Right lobe of liver (tissue), 6 donors: ENCODE data around the gene NARS2. TPM values are rescaled to one million over a fixed set of nuclear protein-coding genes. Genes with fewer than 3 reads are reported as not detected.

Experiments used
- ATAC-seq, 4 donors: fragments of 200-7000 bp; cut with Tn5 transposase; one replicate each; pipeline ENCODE4 v1.9.1; 2020; ENCODE audit warnings: mild to moderate bottlenecking in 4 of 4, moderate library complexity in 4 of 4
- DNase-seq, 3 donors: peaks; one replicate each; pipeline ENCODE4 v3.0.0-alpha.2; 2020
- H3K27ac ChIP-seq, 3 donors: fragments of 200-600 bp; one replicate each; pipeline ENCODE4 v1.8.0; 2022
- H3K27me3 ChIP-seq, 2 donors: fragments of 200-600 bp; one replicate each; pipeline ENCODE4 v1.8.0; 2022
- H3K36me3 ChIP-seq, 4 donors: fragments of 200-600 bp; sonication (generic) in 1 of 4; one replicate each; pipeline versions ENCODE4 v1.5.1 to v1.8.0; 2017 to 2022; ENCODE audit warnings: control low read depth in 1 of 4
- H3K4me1 ChIP-seq, 4 donors: fragments of 200-600 bp; sonication (generic) in 1 of 4; one replicate each; pipeline versions ENCODE4 v1.5.1 to v1.8.0; 2017 to 2022; ENCODE audit warnings: control low read depth in 1 of 4
- H3K4me3 ChIP-seq, 3 donors: fragments of 200-600 bp; one replicate each; pipeline ENCODE4 v1.8.0; 2022
- H3K9me3 ChIP-seq, 4 donors: fragments of 200-600 bp; sonication (generic) in 1 of 4; one replicate each; pipeline versions ENCODE4 v1.5.1 to v1.8.0; 2017 to 2022; ENCODE audit warnings: control low read depth in 1 of 4
- CTCF ChIP-seq, 4 donors: fragments of 200-600 bp in 3 of 4; fragments of 450-650 bp in 1 of 4; IDR thresholded peaks; one replicate each; pipeline versions ENCODE4 v1.5.1 to v1.8.0; 2016 to 2022; ENCODE audit warnings: antibody characterized with exemption in 4 of 4, mild to moderate bottlenecking in 2 of 4
- POLR2A ChIP-seq: fragments of 450-650 bp; IDR thresholded peaks from one replicate; pipeline ENCODE4 v1.6.1; 2017; ENCODE audit warnings: antibody characterized with exemption, mild to moderate bottlenecking
- WGBS: methylation state at CpG from one replicate; pipeline ENCODE4 v1.1.6; 2018; ENCODE audit warnings: low coverage, low lambda C conversion rate; ENCODE audit not compliant: insufficient coverage; ENCODE audit errors: missing lambda C conversion rate; 5-methylcytosine and 5-hydroxymethylcytosine counted together
- intact Hi-C, 2 donors: fragments of 100-400 bp; cut with DNase I; formaldehyde crosslinking; loops; one replicate each; pipeline versions ENCODE4 v1.11.2 to v1.14.1; 2022
- total RNA-seq, 6 experiments: library from RNA; depleted of rRNA in 2 of 6; stranded (reverse); fragments of >200 nt in 2 of 6; fragmentation: NEBNext Ultra II Directional in 3 of 6; extraction: Animal tissue kit (Norgen Biotek cat#: 25700) in 3 of 6; gene quantifications; one replicate each; pipeline versions ENCODE4 v1.1.0 to v1.2.4, GENCODE V29; 2016 to 2023
- donor health status: DM: no; HTN: yes; CAD: no.
- donor health status: DM: no; HTN: no; CAD: no.
- donor health status: DM: no; HTN: no; CAD: no.
- donor health status: DM: no; HTN: yes; CAD: no.
- donor health status: DM: no; HTN: yes; CAD: no.

The NARS2 gene
- total RNA-seq, 6 experiments from 2014 or later, result 11.5 to 17.4 (median 14.0) TPM

GRCh38 chr11:78492973-78493372, 81.7 kb downstream of the NARS2 start:
- Histone ChIP-seq H3K27me3 (no peaks in the 10 kb centered on the region), H3K36me3 (no peaks in the 10 kb centered on the region), H3K9me3 (no peaks in the 10 kb centered on the region), H3K4me1 (peaks cover 0 to 12% (median 0%) of the 10 kb centered on the region in 4 donors), H3K4me3 (no peak overlapping the region), H3K27ac (no peak overlapping the region)
- DNase-seq (no peak), ATAC-seq (no peak)
- no peak for TF ChIP-seq CTCF (IDR thresholded peaks at IDR 0.05)
- TF ChIP-seq POLR2A, result no peak
- WGBS, result 92% methylated on average over 6 of the region's 6 CpGs
- intact Hi-C loops, result no loop called here

- no peak for TF ChIP-seq CTCF (IDR thresholded peaks at IDR 0.05)
- TF ChIP-seq POLR2A, result no peak
- Histone ChIP-seq H3K27me3 (no peaks in the 10 kb centered on the region), H3K4me3 (no peak overlapping the region), H3K9me3 (no peaks in the 10 kb centered on the region), H3K27ac (no peak overlapping the region), H3K36me3 (no peaks in the 10 kb centered on the region), H3K4me1 (no peaks in the 10 kb centered on the region)
- intact Hi-C loops, result no loop called here
- no peak for DNase-seq
- no peak for ATAC-seq
These were observed 85.5 kb downstream of the NARS2 start for GRCh38 chr11:78489184-78489583.

GRCh38 chr11:78478536-78478935, 96.1 kb downstream of the NARS2 start:
- Histone ChIP-seq H3K27me3 (no peaks in the 10 kb centered on the region), H3K4me3 (no peak overlapping the region), H3K36me3 (no peaks in the 10 kb centered on the region), H3K4me1 (no peaks in the 10 kb centered on the region), H3K27ac (no peak overlapping the region), H3K9me3 (no peaks in the 10 kb centered on the region)
- no peak for TF ChIP-seq POLR2A
- TF ChIP-seq CTCF (IDR thresholded peaks at IDR 0.05), result no peak
- DNase-seq, result no peak
- 100% methylated on average over 2 of the region's 2 CpGs for WGBS
- ATAC-seq, result no peak
- intact Hi-C loops, result no loop called here

GRCh38 chr11:78476066-78476465, 98.6 kb downstream of the NARS2 start:
- Histone ChIP-seq H3K27me3 (no peaks in the 10 kb centered on the region), H3K4me3 (no peak overlapping the region), H3K4me1 (no peaks in the 10 kb centered on the region), H3K36me3 (no peaks in the 10 kb centered on the region), H3K9me3 (no peaks in the 10 kb centered on the region), H3K27ac (no peak overlapping the region)
- no peak for TF ChIP-seq POLR2A
- TF ChIP-seq CTCF (IDR thresholded peaks at IDR 0.05), result no peak
- intact Hi-C loops, result no loop called here
- ATAC-seq (no peak), DNase-seq (no peak)
- WGBS, result 100% methylated on average over 1 of the region's 1 CpG

- Histone ChIP-seq H3K4me1 (no peaks in the 10 kb centered on the region), H3K9me3 (no peaks in the 10 kb centered on the region), H3K27me3 (no peaks in the 10 kb centered on the region), H3K36me3 (no peaks in the 10 kb centered on the region), H3K4me3 (no peak overlapping the region), H3K27ac (no peak overlapping the region)
- ATAC-seq (peak in 1 of 4 donors; percentile 44), DNase-seq (no peak)
- no peak for TF ChIP-seq POLR2A
- TF ChIP-seq CTCF (IDR thresholded peaks at IDR 0.05), result no peak
- intact Hi-C loops, result no loop called here
These were observed 100.2 kb downstream of the NARS2 start for GRCh38 chr11:78474451-78474850.
